Esophagus muscularis mucosa (tissue), 4 donors: ENCODE results near the gene NANOS3.

Experiments used
- CTCF ChIP-seq, 3 experiments: fragments of 200-600 bp in 2 of 3; fragments of 450-650 bp in 1 of 3; sonication (generic) in 2 of 3; IDR thresholded peaks; one replicate each; pipeline ENCODE4 v1.5.1; 2017 to 2019; ENCODE audit warnings: antibody characterized with exemption in 3 of 3, mild to moderate bottlenecking in 2 of 3, moderate library complexity in 1 of 3
- EP300 ChIP-seq: sonication (generic); formaldehyde crosslinking; IDR thresholded peaks from one replicate; pipeline ENCODE4 v1.6.1; 2017; ENCODE audit warnings: antibody characterized with exemption
- POLR2A ChIP-seq: fragments of 450-650 bp; IDR thresholded peaks from one replicate; pipeline ENCODE4 v1.6.1; 2017; ENCODE audit warnings: antibody characterized with exemption, moderate library complexity, mild to moderate bottlenecking, low read depth
- POLR2AphosphoS5 ChIP-seq, 2 donors: sonication (generic); formaldehyde crosslinking; IDR thresholded peaks; one replicate each; pipeline ENCODE4 v1.6.1; 2017; ENCODE audit warnings: antibody characterized with exemption in 2 of 2

DNA sequence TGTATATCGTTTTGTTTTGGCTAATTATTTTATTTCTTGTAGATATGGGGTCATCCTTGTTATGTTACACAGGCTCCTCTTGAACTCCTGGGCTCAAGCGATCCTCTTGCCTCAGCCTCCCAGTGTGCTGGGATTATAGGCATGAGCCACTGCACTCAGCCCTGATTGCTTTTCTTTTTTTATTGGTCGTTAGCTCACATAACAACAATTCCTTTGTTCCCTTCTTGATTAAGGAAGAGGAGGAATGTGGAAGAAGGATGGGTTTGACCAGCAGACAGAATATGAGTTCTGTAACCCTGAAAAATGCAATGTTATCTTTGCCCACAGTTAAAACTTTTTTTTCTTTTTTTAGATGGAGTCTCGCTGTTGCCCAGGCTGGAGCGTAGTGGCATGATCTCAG lies 17.6 kb downstream of the NANOS3 start:
- TF ChIP-seq CTCF (IDR thresholded peaks at IDR 0.05): no peak
- no peak for TF ChIP-seq EP300
- no peak for TF ChIP-seq POLR2AphosphoS5 (IDR thresholded peaks at IDR 0.05)
- TF ChIP-seq POLR2A: no peak
